SK-N-MC (cell line): ENCODE data around the gene SNRPA1.

Experiments
- EZH2 ChIP-seq: fragments of 200-600 bp; sonication (generic); IDR thresholded peaks from one replicate; pipeline ENCODE4 v1.6.1; 2017; ENCODE audit warnings: antibody characterized with exemption
- FOXP2 ChIP-seq: optimal IDR thresholded peaks from 2 replicates; pipeline ENCODE3; 2011; ENCODE audit warnings: mild to moderate bottlenecking, moderate library complexity; ENCODE audit not compliant: insufficient read depth; ENCODE audit errors: extremely low read length, control extremely low read depth
- POLR2AphosphoS5 ChIP-seq: IDR thresholded peaks from 2 replicates; pipeline ENCODE4 v1.6.1; 2012; ENCODE audit warnings: mild to moderate bottlenecking, low read depth, low read length, borderline replicate concordance

DNA sequence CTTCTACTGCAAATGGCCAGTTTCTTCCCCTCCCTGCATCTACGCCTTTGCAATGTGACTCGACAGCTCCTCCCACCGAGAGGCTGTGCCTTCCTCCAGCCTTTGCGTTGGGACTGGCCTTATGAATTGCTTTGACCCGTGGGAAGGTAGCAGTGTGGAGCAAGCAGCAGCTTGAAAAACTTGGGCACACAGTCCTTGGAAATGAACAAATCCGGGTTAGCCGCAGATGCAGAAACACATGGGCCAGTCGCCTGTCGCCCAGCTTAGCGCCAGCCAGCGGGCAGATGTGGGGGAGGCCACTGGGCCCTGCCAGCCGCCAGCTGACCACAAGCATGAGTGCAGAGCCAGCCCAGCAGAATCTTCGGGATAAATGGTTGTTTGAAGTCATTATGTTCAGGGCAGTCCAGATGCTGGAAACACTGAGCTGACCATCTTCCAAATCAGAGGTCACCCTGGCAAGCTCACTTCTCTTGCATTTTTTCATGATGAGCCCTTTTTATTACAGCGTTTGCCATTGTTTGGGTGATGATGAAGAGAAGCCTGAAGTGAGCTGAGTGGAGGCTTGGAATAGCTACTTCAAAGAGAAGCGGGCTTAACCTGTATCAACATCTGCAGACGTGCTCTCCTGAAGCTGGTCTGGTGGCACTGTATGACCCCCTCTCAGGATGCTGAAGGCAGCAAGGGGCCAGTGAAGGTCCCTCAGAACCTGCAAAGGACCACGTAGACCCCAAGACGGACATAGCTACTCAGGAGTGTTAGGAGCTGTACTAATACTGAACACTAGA, 27.5 kb downstream of the SNRPA1 start:
- TF ChIP-seq POLR2AphosphoS5 = no peak
- TF ChIP-seq EZH2 = no peak
- no peak for TF ChIP-seq FOXP2
